GM21515 (cell line): ENCODE data around the gene PCLO.
"Not testable (repeated sequence)": the region's sequence is repeated elsewhere in the genome, so short reads cannot be mapped to it uniquely, and the experiment has no call there.

Experiments used
- ATAC-seq: cut with Tn5 transposase; IDR thresholded peaks from one replicate; pipeline ENCODE4 v1.9.1; 2021; ENCODE audit not compliant: unreplicated experiment

Gene PCLO

GRCh38 chr7:83130623-83131545, 31.8 kb downstream of the PCLO start:
- ATAC-seq = no peak

GRCh38 chr7:83130191-83130590, 32.5 kb downstream of the PCLO start:
- ATAC-seq = no peak

GRCh38 chr7:83119494-83119893, 43.2 kb downstream of the PCLO start:
- ATAC-seq = no peak

- ATAC-seq = no peak
Observed at GRCh38 chr7:83119026-83119382, 43.7 kb downstream of the PCLO start.

GRCh38 chr7:83118347-83119025, 44.2 kb downstream of the PCLO start:
- no peak for ATAC-seq

GRCh38 chr7:83117466-83117865, 45.2 kb downstream of the PCLO start:
- ATAC-seq = no peak

- ATAC-seq = no peak
Observed at GRCh38 chr7:83111391-83111790, 51.3 kb downstream of the PCLO start.

- no peak for ATAC-seq
Observed at GRCh38 chr7:83109352-83109751, 53.3 kb downstream of the PCLO start.

GRCh38 chr7:83105948-83106347, 56.7 kb downstream of the PCLO start:
- no peak for ATAC-seq

- ATAC-seq = no peak
Observed at GRCh38 chr7:83105063-83105462, 57.6 kb downstream of the PCLO start.

- ATAC-seq = no peak
Observed at GRCh38 chr7:83101530-83101929, 61.2 kb downstream of the PCLO start.

- ATAC-seq = no peak
Observed at GRCh38 chr7:83096065-83096580, 66.6 kb downstream of the PCLO start.

GRCh38 chr7:83085299-83085698, 77.4 kb downstream of the PCLO start:
- no peak for ATAC-seq

- not testable (repeated sequence) for ATAC-seq
Observed at GRCh38 chr7:83079879-83080278, 82.8 kb downstream of the PCLO start.

- no peak for ATAC-seq
Observed at GRCh38 chr7:83077328-83077727, 85.4 kb downstream of the PCLO start.

- ATAC-seq = no peak
Observed at GRCh38 chr7:83072576-83073517, 89.8 kb downstream of the PCLO start.

GRCh38 chr7:83065714-83066113, 97.0 kb downstream of the PCLO start:
- no peak for ATAC-seq

GRCh38 chr7:83060218-83060617, 102.5 kb downstream of the PCLO start:
- ATAC-seq = no peak

- ATAC-seq = no peak
Observed at GRCh38 chr7:83058667-83059066, 104.0 kb downstream of the PCLO start.

- no peak for ATAC-seq
Observed at GRCh38 chr7:83055197-83055596, 107.5 kb downstream of the PCLO start.

GRCh38 chr7:83054472-83054871, 108.2 kb downstream of the PCLO start:
- no peak for ATAC-seq
